HepG2 (cell line): ENCODE data around the gene PTGER4. TPM values are rescaled to one million over a fixed set of nuclear protein-coding genes. Genes with fewer than 3 reads are reported as not detected.
"Not testable (repeated sequence)": the region's sequence is repeated elsewhere in the genome, so short reads cannot be mapped to it uniquely, and the experiment has no call there.

ENCODE experiments used
- ATAC-seq: fragments of 200-7000 bp; cut with Tn5 transposase; 3 replicates; pipeline ENCODE4 v1.9.1; 2020; ENCODE audit warnings: mild to moderate bottlenecking, moderate library complexity
- BruUV-seq: library from RNA; stranded (reverse); fragments of 400-500 nt; replicated peaks from 2 replicates; lab custom pipeline; 2021; lab: Mats Ljungman, UMichigan
- CTCF ChIA-PET: fragments of 300-600 bp; formaldehyde crosslinking; extraction: SDS; loops from one replicate; lab custom pipeline; 2021; ENCODE audit warnings: low total read pairs, inconsistent platforms, low intra/inter-chr PET ratio; lab: Yijun Ruan, JAX
- POLR2A ChIA-PET: fragments of 350-600 bp; sonication (Branson Sonifier 250); formaldehyde crosslinking; loops from one replicate; lab custom pipeline; 2020; ENCODE audit warnings: antibody characterized with exemption, inconsistent platforms; lab: Yijun Ruan, JAX
- DNase-seq: peaks from one replicate; pipeline ENCODE4 v3.0.0-alpha.2; 2015; ENCODE audit warnings: low spot score
- FAIRE-seq: peaks from 3 replicates; lab custom pipeline; 2011; peaks lifted over from hg19 to GRCh38; lab: Jason Lieb, UNC
- H2AFZ ChIP-seq: one replicate; pipeline ENCODE4 v1.6.1; 2011; ENCODE audit warnings: low read length, inconsistent platforms
- H3K27ac ChIP-seq: fragments of 300-600 bp; 3 replicates; pipeline ENCODE4 v1.8.0; 2011; ENCODE audit warnings: mixed run types, mild to moderate bottlenecking, mixed read lengths, low read length, inconsistent platforms; ENCODE audit not compliant: insufficient read depth; ENCODE audit errors: extremely low read length
- H3K27me3 ChIP-seq, 2 experiments: fragments of 200-600 bp in 1 of 2; 2 replicates in 1 of 2; 3 replicates in 1 of 2; pipeline versions ENCODE4 v1.6.0 to v1.8.0; 2011; ENCODE audit warnings: low read length in 2 of 2, mild to moderate bottlenecking in 2 of 2, moderate library complexity in 2 of 2, inconsistent platforms in 1 of 2; ENCODE audit not compliant: insufficient read depth in 2 of 2, control insufficient read depth in 1 of 2
- H3K36me3 ChIP-seq, 2 experiments: fragments of 200-600 bp in 1 of 2; replicated peaks in 1 of 2; 2 replicates in 1 of 2; 3 replicates in 1 of 2; pipeline versions ENCODE4 v1.5.1 to v1.8.0; 2011; ENCODE audit warnings: low read length in 2 of 2, inconsistent platforms in 1 of 2; ENCODE audit not compliant: insufficient read depth in 2 of 2, control insufficient read depth in 1 of 2
- H3K4me1 ChIP-seq: 2 replicates; pipeline ENCODE4 v1.5.1; 2012; ENCODE audit warnings: low read length, inconsistent platforms; ENCODE audit not compliant: insufficient read depth
- H3K4me2 ChIP-seq: 2 replicates; pipeline ENCODE4 v1.6.0; 2011; ENCODE audit warnings: low read depth, low read length, inconsistent platforms
- H3K4me3 ChIP-seq, 3 experiments: fragments of 200-600 bp in 1 of 3; sonication (generic), shearing (Covaris generic) in 1 of 3; replicated peaks in 1 of 3; 2 replicates each; pipeline ENCODE4 v1.5.1; 2011 to 2016; ENCODE audit warnings: low read length in 3 of 3, inconsistent platforms in 2 of 3, low read depth in 2 of 3, mild to moderate bottlenecking in 2 of 3, control low read depth in 1 of 3, mixed read lengths in 1 of 3; ENCODE audit not compliant: insufficient read depth in 1 of 3
- H3K79me2 ChIP-seq: one replicate; pipeline ENCODE4 v1.6.1; 2011; ENCODE audit warnings: low read length, inconsistent platforms; ENCODE audit not compliant: insufficient read depth
- H3K9ac ChIP-seq: 2 replicates; pipeline ENCODE4 v1.6.0; 2011; ENCODE audit warnings: mild to moderate bottlenecking, low read depth, low read length, inconsistent platforms; ENCODE audit not compliant: insufficient read depth
- H3K9me3 ChIP-seq: 2 replicates; pipeline ENCODE4 v1.5.1; 2012; ENCODE audit warnings: mild to moderate bottlenecking, low read length
- H4K20me1 ChIP-seq: 2 replicates; pipeline ENCODE4 v1.6.0; 2011; ENCODE audit warnings: inconsistent platforms, mild to moderate bottlenecking, low read length, moderate library complexity; ENCODE audit not compliant: insufficient read depth
- KLF15 ChIP-seq: sonication (generic); formaldehyde crosslinking; IDR thresholded peaks from 2 replicates; pipeline ENCODE4 v1.8.1; 2023; ENCODE audit warnings: borderline replicate concordance, mild to moderate bottlenecking, inconsistent platforms, missing genetic modification reagents, mixed read lengths
- PAX8 ChIP-seq: sonication (generic); formaldehyde crosslinking; IDR thresholded peaks from 2 replicates; pipeline ENCODE4 v1.8.0; 2022; ENCODE audit warnings: mild to moderate bottlenecking, missing genetic modification reagents, borderline replicate concordance
- PLRG1 ChIP-seq: fragments of 450-650 bp; conservative IDR thresholded peaks from 2 replicates; pipeline ENCODE4 v1.6.1; 2016
- RAD51 ChIP-seq: fragments of 450-650 bp; IDR thresholded peaks from 2 replicates; pipeline ENCODE4 v1.6.1; 2016; ENCODE audit warnings: borderline replicate concordance
- ZFP37 ChIP-seq: sonication (generic); formaldehyde crosslinking; IDR thresholded peaks from 2 replicates; pipeline ENCODE4 v1.4.0; 2020; ENCODE audit warnings: missing genetic modification reagents, borderline replicate concordance
- ZNF142 ChIP-seq: sonication (generic); formaldehyde crosslinking; IDR thresholded peaks from 2 replicates; pipeline ENCODE4 v1.4.0; 2020; ENCODE audit warnings: missing genetic modification reagents
- ZNF264 ChIP-seq: sonication (generic); formaldehyde crosslinking; IDR thresholded peaks from 2 replicates; pipeline ENCODE4 v1.4.0; 2020; ENCODE audit warnings: missing genetic modification reagents
- ZNF839 ChIP-seq: sonication (generic); formaldehyde crosslinking; IDR thresholded peaks from 2 replicates; pipeline ENCODE4 v1.4.0; 2020; ENCODE audit warnings: missing genetic modification reagents, mild to moderate bottlenecking, borderline replicate concordance
- in situ Hi-C: cut with HindIII; loops from 2 replicates; pipeline ENCODE4 v1.10.0; 2017; ENCODE audit warnings: low pct_unique_long_range_greater_than_20kb; ENCODE audit not compliant: extremely low pct_ligation_motif_present
- intact Hi-C: fragments of 100-400 bp; cut with micrococcal nuclease; formaldehyde crosslinking; loops from one replicate; pipeline ENCODE4 v1.10.0; 2022; ENCODE audit not compliant: unreplicated experiment
- polyA plus RNA-seq, 8 experiments: library from polyadenylated mRNA; depleted of rRNA in 3 of 8; stranded (reverse) in 7 of 8; unstranded in 1 of 8; fragments of >200 nt; fragmentation: Illumina TruSeq in 4 of 8; extraction: Trizol in 4 of 8; gene quantifications; 2 replicates each; pipeline versions ENCODE4 v1.2.1 to v1.2.3, GENCODE V29; 2011 to 2016; ENCODE audit warnings: low read depth in 4 of 8, missing spikeins in 1 of 8, mixed read lengths in 1 of 8; ENCODE audit not compliant: insufficient read depth in 1 of 8
- total RNA-seq, 5 experiments: library from RNA; depleted of rRNA; stranded (reverse); fragments of >200 nt; fragmentation: Illumina TruSeq; extraction: Trizol; gene quantifications; 2 replicates each; pipeline ENCODE4 v1.2.3, GENCODE V29; 2016; ENCODE audit warnings: low read depth in 1 of 5
- TF ChIP-seq, protein P1 (sequence below): fragments of 450-650 bp; IDR thresholded peaks from 2 replicates; pipeline ENCODE4 v1.6.1; 2017; ENCODE audit warnings: mild to moderate bottlenecking

Gene PTGER4
- total and polyA plus RNA-seq, 2 of the 13 experiments (the other 11 are each of a cell fraction or from before 2014, with no cell fraction given), result 0.01 to 0.11 TPM

DNA sequence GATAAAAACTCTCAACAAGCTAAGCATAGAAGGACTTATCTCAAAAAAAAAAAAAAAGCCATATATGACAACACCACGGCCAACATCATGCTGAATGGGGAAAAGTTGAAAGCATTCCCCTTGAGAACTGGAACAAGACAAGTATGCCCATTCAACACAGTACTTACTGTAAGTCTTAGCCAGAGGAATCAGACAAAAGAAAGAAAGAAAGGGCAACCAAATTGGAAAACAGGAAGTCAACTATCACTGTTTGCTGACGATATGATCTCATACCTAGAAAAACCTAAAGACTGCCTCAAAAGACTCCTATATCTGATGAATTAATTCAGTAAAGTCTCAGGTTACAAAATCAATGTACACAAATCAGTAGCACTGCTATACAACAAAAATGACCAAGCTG, 24.6 kb upstream of the PTGER4 start (continued):
- TF ChIP-seq RAD51, result no peak

- H4K20me1 ChIP-seq, H3K9me3 ChIP-seq, H2AFZ ChIP-seq, H3K9ac ChIP-seq, H3K4me1 ChIP-seq, H3K27ac ChIP-seq, in situ Hi-C loops, H3K4me3 ChIP-seq, ATAC-seq, CTCF ChIA-PET, H3K4me2 ChIP-seq, POLR2A ChIA-PET, BruUV-seq, H3K27me3 ChIP-seq, H3K36me3 ChIP-seq, H3K79me2 ChIP-seq, DNase-seq, FAIRE-seq, intact Hi-C loops: not testable (repeated sequence)
Measured at GRCh38 chr5:40656091-40656490, 23.6 kb upstream of the PTGER4 start.

DNA sequence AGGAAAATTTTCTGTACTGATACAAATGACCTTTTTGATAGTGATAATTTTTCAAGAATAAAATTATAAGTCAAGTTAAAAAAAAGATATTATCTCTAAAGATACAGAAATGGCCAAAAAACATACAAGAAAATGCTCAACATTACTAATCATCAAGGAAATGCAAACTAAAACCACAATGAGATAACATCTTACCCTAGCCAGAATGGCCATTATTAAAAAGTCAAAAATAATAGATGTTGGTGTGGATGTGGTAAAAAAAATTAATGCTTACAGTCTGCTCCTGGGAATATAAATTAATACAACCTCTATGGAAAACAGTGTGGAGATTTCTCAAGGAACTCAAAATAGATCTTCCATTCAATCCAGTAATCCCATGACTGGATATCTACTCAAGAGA, 22.9 kb upstream of the PTGER4 start:
- Histone ChIP-seq H3K4me3 (no peak overlapping the region), H3K79me2 (no peaks in the 10 kb centered on the region), H3K9me3 (no peaks in the 10 kb centered on the region), H4K20me1 (no peaks in the 10 kb centered on the region), H3K9ac (no peak overlapping the region), H3K36me3 (no peaks in the 10 kb centered on the region), H3K4me2 (no peak overlapping the region), H3K4me1 (no peaks in the 10 kb centered on the region), H3K27ac (no peak overlapping the region), H2AFZ (no peak overlapping the region), H3K27me3 (no peaks in the 10 kb centered on the region; a peak in 1 of 5 replicates)
- FAIRE-seq (no peak), ATAC-seq (no peak), DNase-seq (no peak)
- in situ Hi-C loops, result no loop called here
- ChIA-PET POLR2A (no interaction called here), CTCF (no interaction called here)
- intact Hi-C loops, result no loop called here
- BruUV-seq, result no TSS peak
- TF ChIP-seq ZFP37 (CRISPR knock-in tag) (no peak), ZNF264 (CRISPR knock-in tag) (no peak), PLRG1 (no peak), KLF15 (no peak), ZNF142 (CRISPR knock-in tag) (no peak), PAX8 (no peak), ZNF839 (CRISPR knock-in tag) (no peak)
- TF ChIP-seq, protein P1, sequence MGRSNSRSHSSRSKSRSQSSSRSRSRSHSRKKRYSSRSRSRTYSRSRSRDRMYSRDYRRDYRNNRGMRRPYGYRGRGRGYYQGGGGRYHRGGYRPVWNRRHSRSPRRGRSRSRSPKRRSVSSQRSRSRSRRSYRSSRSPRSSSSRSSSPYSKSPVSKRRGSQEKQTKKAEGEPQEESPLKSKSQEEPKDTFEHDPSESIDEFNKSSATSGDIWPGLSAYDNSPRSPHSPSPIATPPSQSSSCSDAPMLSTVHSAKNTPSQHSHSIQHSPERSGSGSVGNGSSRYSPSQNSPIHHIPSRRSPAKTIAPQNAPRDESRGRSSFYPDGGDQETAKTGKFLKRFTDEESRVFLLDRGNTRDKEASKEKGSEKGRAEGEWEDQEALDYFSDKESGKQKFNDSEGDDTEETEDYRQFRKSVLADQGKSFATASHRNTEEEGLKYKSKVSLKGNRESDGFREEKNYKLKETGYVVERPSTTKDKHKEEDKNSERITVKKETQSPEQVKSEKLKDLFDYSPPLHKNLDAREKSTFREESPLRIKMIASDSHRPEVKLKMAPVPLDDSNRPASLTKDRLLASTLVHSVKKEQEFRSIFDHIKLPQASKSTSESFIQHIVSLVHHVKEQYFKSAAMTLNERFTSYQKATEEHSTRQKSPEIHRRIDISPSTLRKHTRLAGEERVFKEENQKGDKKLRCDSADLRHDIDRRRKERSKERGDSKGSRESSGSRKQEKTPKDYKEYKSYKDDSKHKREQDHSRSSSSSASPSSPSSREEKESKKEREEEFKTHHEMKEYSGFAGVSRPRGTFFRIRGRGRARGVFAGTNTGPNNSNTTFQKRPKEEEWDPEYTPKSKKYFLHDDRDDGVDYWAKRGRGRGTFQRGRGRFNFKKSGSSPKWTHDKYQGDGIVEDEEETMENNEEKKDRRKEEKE, result no peak
